ENCODE results near the gene GREB1.
A peak's percentile ranks its signal among the peaks of the same experiment; 100 is the strongest.

GREB1 gene

GRCh38 chr2:11513319-11513718 is 20.5 kb upstream of the GREB1 start:
- no peak for DNase-seq

- DNase-seq, result no peak
Observed at GRCh38 chr2:11514081-11514730, 19.6 kb upstream of the GREB1 start.

GRCh38 chr2:11514904-11515303 is 18.9 kb upstream of the GREB1 start:
- no peak for DNase-seq

- DNase-seq, result no peak
Observed at GRCh38 chr2:11515490-11515981, 18.3 kb upstream of the GREB1 start.

GRCh38 chr2:11516984-11517648 is 16.7 kb upstream of the GREB1 start:
- DNase-seq, result no peak

- DNase-seq, result no peak
Observed at GRCh38 chr2:11517906-11518305, 15.9 kb upstream of the GREB1 start.

GRCh38 chr2:11520092-11520693 is 13.7 kb upstream of the GREB1 start:
- DNase-seq, result no peak

GRCh38 chr2:11521775-11522174 is 12.1 kb upstream of the GREB1 start:
- no peak for DNase-seq

GRCh38 chr2:11524470-11524869 is 9.4 kb upstream of the GREB1 start:
- DNase-seq, result no peak

- no peak for DNase-seq
Observed at GRCh38 chr2:11525762-11526161, 8.1 kb upstream of the GREB1 start.

- no peak for DNase-seq
Observed at GRCh38 chr2:11527001-11527400, 6.8 kb upstream of the GREB1 start.

GRCh38 chr2:11528228-11528627 is 5.6 kb upstream of the GREB1 start:
- no peak for DNase-seq

GRCh38 chr2:11530864-11531465 is 2.9 kb upstream of the GREB1 start:
- DNase-seq, result peak; percentile 64

GRCh38 chr2:11532416-11533055 is 1.3 kb upstream of the GREB1 start:
- no peak for DNase-seq

- no peak for DNase-seq
Observed at GRCh38 chr2:11534071-11534745, 363 bp downstream of the GREB1 start.

GRCh38 chr2:11534746-11535484 is 1.1 kb downstream of the GREB1 start:
- no peak for DNase-seq

GRCh38 chr2:11535899-11536344 is 2.1 kb downstream of the GREB1 start:
- DNase-seq, result no peak

GRCh38 chr2:11537951-11538350 is 4.1 kb downstream of the GREB1 start:
- DNase-seq, result no peak

- DNase-seq, result no peak
Observed at GRCh38 chr2:11539317-11540147, 5.7 kb downstream of the GREB1 start.

- peak; percentile 29 for DNase-seq
Observed at GRCh38 chr2:11540148-11540995, 6.5 kb downstream of the GREB1 start.

All from DMS 273 treated with DMSO at 0.1 percent for 48 hours (cell line).